B cell (primary cell): ENCODE measurements around the gene TRMT10A. TPM values are rescaled to one million over a fixed set of nuclear protein-coding genes. Genes with fewer than 3 reads are reported as not detected.

Experiments used
- ATAC-seq: fragments of 200-7000 bp; cut with Tn5 transposase; one replicate; pipeline ENCODE4 v1.10.0; 2021; ENCODE audit warnings: low read depth, mild to moderate bottlenecking, moderate number of reproducible peaks, moderate library complexity
- CTCF ChIA-PET: fragments of 350-600 bp; sonication (Branson Sonifier 250); formaldehyde crosslinking; loops from one replicate; lab custom pipeline; 2021; ENCODE audit warnings: antibody characterized with exemption, inconsistent platforms; lab: Charles Lee
- POLR2A ChIA-PET: fragments of 350-600 bp; sonication (Branson Sonifier 250); formaldehyde crosslinking; loops from one replicate; lab custom pipeline; 2021; ENCODE audit warnings: antibody characterized with exemption; lab: Charles Lee
- DNase-seq: peaks from one replicate; pipeline ENCODE4 v3.0.0; 2013
- H2AFZ ChIP-seq: 2 replicates; pipeline ENCODE4 v1.6.1; 2012; ENCODE audit warnings: mild to moderate bottlenecking, low read depth, low read length; ENCODE audit not compliant: insufficient read depth, poor library complexity, severe bottlenecking
- H3K27ac ChIP-seq, 2 donors: 1 replicate in 1 of 2; 2 replicates in 1 of 2; pipeline ENCODE4 v1.5.1; 2012 to 2013; ENCODE audit warnings: low read length in 2 of 2, mild to moderate bottlenecking in 2 of 2, moderate library complexity in 1 of 2
- H3K27me3 ChIP-seq, 4 experiments: fragments of 200-600 bp in 1 of 4; sonication (generic) in 1 of 4; replicated peaks in 1 of 4; 1 replicate in 2 of 4; 2 replicates in 2 of 4; pipeline versions ENCODE4 v1.6.1 to v1.7.0; 2013 to 2016; ENCODE audit warnings: low read length in 3 of 4, mild to moderate bottlenecking in 2 of 4, mixed read lengths in 1 of 4, moderate library complexity in 1 of 4; ENCODE audit not compliant: insufficient read depth in 4 of 4, control insufficient read depth in 3 of 4; ENCODE audit errors: control extremely low read depth in 1 of 4
- H3K36me3 ChIP-seq, 2 experiments: replicated peaks in 1 of 2; 1 replicate in 1 of 2; 2 replicates in 1 of 2; pipeline versions ENCODE4 v1.6.1 to v1.7.1; 2013; ENCODE audit warnings: low read length in 1 of 2; ENCODE audit not compliant: insufficient read depth in 2 of 2, control insufficient read depth in 1 of 2; ENCODE audit errors: control extremely low read depth in 1 of 2, extremely low read depth in 1 of 2
- H3K4me1 ChIP-seq, 2 donors: fragments of 200-600 bp in 1 of 2; sonication (generic) in 1 of 2; 1 replicate in 1 of 2; 2 replicates in 1 of 2; pipeline versions ENCODE4 v1.5.1 to v1.6.1; 2013 to 2017; ENCODE audit warnings: low read length in 2 of 2; ENCODE audit not compliant: control insufficient read depth in 2 of 2, insufficient read depth in 2 of 2
- H3K4me2 ChIP-seq: replicated peaks from 2 replicates; pipeline ENCODE3; 2012; ENCODE audit warnings: mild to moderate bottlenecking, low read depth, low read length; ENCODE audit not compliant: poor library complexity, severe bottlenecking
- H3K4me3 ChIP-seq, 5 experiments: fragments of 200-600 bp in 1 of 5; sonication (generic) in 1 of 5; 1 replicate in 3 of 5; 2 replicates in 2 of 5; pipeline versions ENCODE4 v1.5.1 to v1.7.0; 2011 to 2016; ENCODE audit warnings: low read length in 4 of 5, mild to moderate bottlenecking in 4 of 5, low read depth in 2 of 5, control low read depth in 1 of 5, moderate library complexity in 1 of 5; ENCODE audit not compliant: insufficient read depth in 1 of 5; ENCODE audit errors: control extremely low read depth in 1 of 5, extremely low read depth in 1 of 5
- H3K79me2 ChIP-seq: fragments of 200-600 bp; sonication (generic); one replicate; pipeline ENCODE4 v1.6.0; 2016; ENCODE audit warnings: low read length; ENCODE audit not compliant: control insufficient read depth, insufficient read depth
- H3K9ac ChIP-seq: fragments of 200-600 bp; sonication (generic); 2 replicates; pipeline ENCODE4 v1.6.1; 2017; ENCODE audit warnings: mild to moderate bottlenecking, low read length, moderate library complexity
- H3K9me3 ChIP-seq, 3 donors: one replicate each; pipeline versions ENCODE4 v1.6.1 to v1.7.1; 2013; ENCODE audit warnings: low read length in 2 of 3; ENCODE audit not compliant: control insufficient read depth in 2 of 3, insufficient read depth in 1 of 3; ENCODE audit errors: control extremely low read depth in 1 of 3
- H4K20me1 ChIP-seq: 2 replicates; pipeline ENCODE4 v1.6.0; 2012; ENCODE audit warnings: mild to moderate bottlenecking, low read length; ENCODE audit not compliant: insufficient read depth, control insufficient read depth, poor library complexity, severe bottlenecking
- H3K27ac Mint-ChIP-seq: one replicate; pipeline ENCODE4 v1.8.0; 2021; ENCODE audit warnings: mixed read lengths
- H3K27me3 Mint-ChIP-seq: one replicate; pipeline ENCODE4 v1.8.0; 2021; ENCODE audit warnings: mixed read lengths
- H3K4me1 Mint-ChIP-seq: one replicate; pipeline ENCODE4 v1.8.0; 2021; ENCODE audit warnings: mixed read lengths
- H3K4me3 Mint-ChIP-seq: one replicate; pipeline ENCODE4 v1.8.0; 2021; ENCODE audit warnings: mixed read lengths
- H3K9me3 Mint-ChIP-seq: one replicate; pipeline ENCODE4 v1.8.0; 2022; ENCODE audit warnings: mixed read lengths; ENCODE audit not compliant: insufficient read depth
- EZH2 ChIP-seq: IDR thresholded peaks from 2 replicates; pipeline ENCODE4 v1.6.1; 2012; ENCODE audit warnings: borderline replicate concordance, low read depth, mild to moderate bottlenecking, moderate library complexity, low read length; ENCODE audit not compliant: insufficient read depth, poor library complexity, severe bottlenecking
- whole genome bisulfite sequencing: methylation state at CpG from one replicate; pipeline ENCODE4 v1.1.5; 2013; ENCODE audit warnings: missing lambda C conversion rate; ENCODE audit not compliant: insufficient coverage; 5-methylcytosine and 5-hydroxymethylcytosine counted together
- intact Hi-C: fragments of 100-400 bp; cut with micrococcal nuclease; formaldehyde crosslinking; loops from one replicate; pipeline ENCODE4 v1.10.0; 2022
- polyA plus RNA-seq: library from polyadenylated mRNA; depleted of rRNA; stranded (reverse); fragments of >200 nt; gene quantifications from 2 replicates; pipeline ENCODE4 v1.2.3, GENCODE V29; 2012
- total RNA-seq, 2 donors: library from RNA; stranded (reverse); fragments of 120-200 nt in 1 of 2; gene quantifications; 1 replicate in 1 of 2; 2 replicates in 1 of 2; pipeline versions ENCODE4 v1.2.3 to v1.2.4, GENCODE V29; 2013 to 2022
- TF ChIP-seq, protein P1 (sequence below): fragments of 200-600 bp; IDR thresholded peaks from one replicate; pipeline ENCODE4 v1.8.0; 2022; ENCODE audit warnings: antibody characterized with exemption, mild to moderate bottlenecking

Gene TRMT10A
- total and polyA plus RNA-seq, 2 donors (not counting 1 experiment from before 2014, with no cell fraction given) = 1.4 to 5.5 TPM

DNA sequence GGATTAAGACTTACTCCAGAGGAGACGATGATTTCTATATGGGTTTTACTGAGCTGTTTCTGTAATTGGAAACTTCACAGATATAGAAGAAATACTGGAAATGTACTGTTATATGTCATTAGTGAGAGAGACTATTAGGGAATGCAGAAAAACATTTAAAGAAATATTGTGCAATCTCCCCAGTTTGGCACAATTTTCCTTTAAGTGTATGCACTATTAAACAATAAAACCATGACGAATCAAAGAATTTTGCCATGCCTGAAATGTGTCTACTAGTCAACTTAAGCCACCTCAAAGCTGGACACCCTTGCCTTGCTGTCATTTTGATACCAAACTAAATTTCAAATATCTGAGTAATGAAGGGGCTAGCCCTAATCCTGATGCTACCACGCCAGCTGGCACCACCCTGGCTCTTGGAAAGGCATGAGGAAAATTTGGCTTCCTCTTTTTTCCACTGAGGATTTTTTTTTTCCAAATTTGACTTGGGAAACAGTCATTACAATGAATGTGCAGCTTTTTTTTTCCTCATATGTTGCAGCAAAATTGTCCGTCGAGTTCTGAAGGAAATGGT lies 46.9 kb upstream of the TRMT10A start:
- intact Hi-C loops = no loop called here
- Mint-ChIP-seq H3K4me3 (no peak overlapping the region), H3K27me3 (peaks cover 34% of the 10 kb centered on the region), H3K9me3 (peaks cover 2% of the 10 kb centered on the region), H3K4me1 (no peaks in the 10 kb centered on the region), H3K27ac (no peak overlapping the region)
- Histone ChIP-seq H3K79me2 (no peaks in the 10 kb centered on the region), H2AFZ (no peak overlapping the region), H3K27me3 (peaks cover 0 to 9% (median 0%) of the 10 kb centered on the region in 4 experiments), H3K9ac (no peak overlapping the region), H3K36me3 (no peaks in the 10 kb centered on the region), H3K4me3 (no peak overlapping the region), H3K4me2 (no peak overlapping the region), H3K4me1 (no peaks in the 10 kb centered on the region), H3K9me3 (no peaks in the 10 kb centered on the region), H4K20me1 (no peaks in the 10 kb centered on the region), H3K27ac (no peak overlapping the region)
- DNase-seq = no peak
- no peak for TF ChIP-seq EZH2
- TF ChIP-seq, protein P1, sequence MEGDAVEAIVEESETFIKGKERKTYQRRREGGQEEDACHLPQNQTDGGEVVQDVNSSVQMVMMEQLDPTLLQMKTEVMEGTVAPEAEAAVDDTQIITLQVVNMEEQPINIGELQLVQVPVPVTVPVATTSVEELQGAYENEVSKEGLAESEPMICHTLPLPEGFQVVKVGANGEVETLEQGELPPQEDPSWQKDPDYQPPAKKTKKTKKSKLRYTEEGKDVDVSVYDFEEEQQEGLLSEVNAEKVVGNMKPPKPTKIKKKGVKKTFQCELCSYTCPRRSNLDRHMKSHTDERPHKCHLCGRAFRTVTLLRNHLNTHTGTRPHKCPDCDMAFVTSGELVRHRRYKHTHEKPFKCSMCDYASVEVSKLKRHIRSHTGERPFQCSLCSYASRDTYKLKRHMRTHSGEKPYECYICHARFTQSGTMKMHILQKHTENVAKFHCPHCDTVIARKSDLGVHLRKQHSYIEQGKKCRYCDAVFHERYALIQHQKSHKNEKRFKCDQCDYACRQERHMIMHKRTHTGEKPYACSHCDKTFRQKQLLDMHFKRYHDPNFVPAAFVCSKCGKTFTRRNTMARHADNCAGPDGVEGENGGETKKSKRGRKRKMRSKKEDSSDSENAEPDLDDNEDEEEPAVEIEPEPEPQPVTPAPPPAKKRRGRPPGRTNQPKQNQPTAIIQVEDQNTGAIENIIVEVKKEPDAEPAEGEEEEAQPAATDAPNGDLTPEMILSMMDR = no peak
- ChIA-PET CTCF (no interaction called here), POLR2A (no interaction called here)
- 93% methylated on average over 3 of the region's 5 CpGs for WGBS
- no peak for ATAC-seq

DNA sequence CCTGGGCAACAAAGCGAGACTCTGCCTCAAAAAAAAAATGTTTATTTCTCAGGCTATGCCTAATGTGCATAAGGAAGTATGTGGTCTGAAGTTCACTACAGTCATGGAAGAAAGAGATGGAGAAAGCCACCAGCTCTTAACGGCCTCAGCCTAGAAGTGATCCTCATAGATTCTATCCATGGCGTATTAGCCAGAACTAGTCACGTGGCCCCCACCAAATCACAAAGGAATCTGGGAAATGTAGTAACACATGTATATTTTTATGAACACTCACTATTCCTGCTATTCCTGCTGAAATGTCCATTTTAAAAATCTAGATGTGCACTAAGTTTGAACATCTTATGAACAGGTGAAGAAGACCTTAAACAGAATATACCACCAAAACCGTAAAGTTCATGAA lies 44.6 kb upstream of the TRMT10A start:
- ATAC-seq = no peak
- intact Hi-C loops = no loop called here
- POLR2A ChIA-PET = no interaction called here
- Mint-ChIP-seq H3K4me3 (no peak overlapping the region), H3K9me3 (peaks cover 2% of the 10 kb centered on the region), H3K27me3 (peaks cover 44% of the 10 kb centered on the region), H3K4me1 (no peaks in the 10 kb centered on the region), H3K27ac (no peak overlapping the region)
- CTCF ChIA-PET = interaction anchor here (0.6 kb wide), 1 partner anchor 53 kb away, joined by 3 read pairs; no protein-coding TSS in a partner anchor
- no peak overlapping the region for H3K27ac ChIP-seq
- DNase-seq = no peak
- no peaks in the 10 kb centered on the region for H3K9me3 ChIP-seq
- no peak overlapping the region for H3K9ac ChIP-seq
- H4K20me1 ChIP-seq = no peaks in the 10 kb centered on the region
- H3K4me3 ChIP-seq = no peak overlapping the region
- TF ChIP-seq EZH2 = no peak
- TF ChIP-seq, protein P1 = no peak
- peaks cover 0 to 14% (median 0%) of the 10 kb centered on the region in 4 experiments for H3K27me3 ChIP-seq
- no peak overlapping the region for H3K4me2 ChIP-seq
- no peaks in the 10 kb centered on the region for H3K4me1 ChIP-seq
- H3K79me2 ChIP-seq = no peaks in the 10 kb centered on the region
- WGBS = 100% methylated on average over 1 of the region's 5 CpGs
- H3K36me3 ChIP-seq = no peaks in the 10 kb centered on the region
- no peak overlapping the region for H2AFZ ChIP-seq
